ENCODE measurements around the gene KCTD18. TPM values are rescaled to one million over a fixed set of nuclear protein-coding genes. Genes with fewer than 3 reads are reported as not detected.

The KCTD18 gene
- total RNA-seq, 1 donor from 2014 or later = 4.7 TPM

DNA sequence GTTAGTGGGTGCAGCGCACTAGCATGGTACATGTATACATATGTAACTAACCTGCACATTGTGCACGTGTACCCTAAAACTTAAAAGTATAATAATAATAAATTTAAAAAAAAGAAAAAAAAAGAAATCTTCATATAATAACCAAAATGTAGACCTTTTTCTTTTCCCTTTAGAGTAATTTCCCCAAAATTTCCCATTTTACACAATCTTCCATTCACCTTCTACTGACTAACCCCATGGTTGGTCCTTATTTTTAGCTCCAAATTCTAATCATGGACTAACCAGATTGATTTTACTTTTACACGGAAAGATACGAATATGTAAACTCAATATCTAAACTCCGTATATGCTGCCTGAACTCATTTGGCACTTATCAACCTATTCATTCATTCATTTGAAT lies 7.7 kb downstream of the KCTD18 start:
- no peak for DNase-seq
- H3K27me3 Mint-ChIP-seq (ENCODE audit: unreplicated experiment) = no peaks in the 10 kb centered on the region
- H3K36me3 Mint-ChIP-seq (ENCODE audit: unreplicated experiment) = no peaks in the 10 kb centered on the region
- no peak overlapping the region for H3K4me3 Mint-ChIP-seq (ENCODE audit: unreplicated experiment)
- TF ChIP-seq, protein P1, sequence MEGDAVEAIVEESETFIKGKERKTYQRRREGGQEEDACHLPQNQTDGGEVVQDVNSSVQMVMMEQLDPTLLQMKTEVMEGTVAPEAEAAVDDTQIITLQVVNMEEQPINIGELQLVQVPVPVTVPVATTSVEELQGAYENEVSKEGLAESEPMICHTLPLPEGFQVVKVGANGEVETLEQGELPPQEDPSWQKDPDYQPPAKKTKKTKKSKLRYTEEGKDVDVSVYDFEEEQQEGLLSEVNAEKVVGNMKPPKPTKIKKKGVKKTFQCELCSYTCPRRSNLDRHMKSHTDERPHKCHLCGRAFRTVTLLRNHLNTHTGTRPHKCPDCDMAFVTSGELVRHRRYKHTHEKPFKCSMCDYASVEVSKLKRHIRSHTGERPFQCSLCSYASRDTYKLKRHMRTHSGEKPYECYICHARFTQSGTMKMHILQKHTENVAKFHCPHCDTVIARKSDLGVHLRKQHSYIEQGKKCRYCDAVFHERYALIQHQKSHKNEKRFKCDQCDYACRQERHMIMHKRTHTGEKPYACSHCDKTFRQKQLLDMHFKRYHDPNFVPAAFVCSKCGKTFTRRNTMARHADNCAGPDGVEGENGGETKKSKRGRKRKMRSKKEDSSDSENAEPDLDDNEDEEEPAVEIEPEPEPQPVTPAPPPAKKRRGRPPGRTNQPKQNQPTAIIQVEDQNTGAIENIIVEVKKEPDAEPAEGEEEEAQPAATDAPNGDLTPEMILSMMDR (IDR thresholded peaks at IDR 0.05; ENCODE audit: partially characterized antibody, unreplicated experiment) = no peak
- no peaks in the 10 kb centered on the region for H3K4me1 Mint-ChIP-seq (ENCODE audit: low read depth, unreplicated experiment)
- H3K27ac Mint-ChIP-seq (ENCODE audit: unreplicated experiment) = no peak overlapping the region
- no peaks in the 10 kb centered on the region for H3K9me3 Mint-ChIP-seq (ENCODE audit: unreplicated experiment)

DNA sequence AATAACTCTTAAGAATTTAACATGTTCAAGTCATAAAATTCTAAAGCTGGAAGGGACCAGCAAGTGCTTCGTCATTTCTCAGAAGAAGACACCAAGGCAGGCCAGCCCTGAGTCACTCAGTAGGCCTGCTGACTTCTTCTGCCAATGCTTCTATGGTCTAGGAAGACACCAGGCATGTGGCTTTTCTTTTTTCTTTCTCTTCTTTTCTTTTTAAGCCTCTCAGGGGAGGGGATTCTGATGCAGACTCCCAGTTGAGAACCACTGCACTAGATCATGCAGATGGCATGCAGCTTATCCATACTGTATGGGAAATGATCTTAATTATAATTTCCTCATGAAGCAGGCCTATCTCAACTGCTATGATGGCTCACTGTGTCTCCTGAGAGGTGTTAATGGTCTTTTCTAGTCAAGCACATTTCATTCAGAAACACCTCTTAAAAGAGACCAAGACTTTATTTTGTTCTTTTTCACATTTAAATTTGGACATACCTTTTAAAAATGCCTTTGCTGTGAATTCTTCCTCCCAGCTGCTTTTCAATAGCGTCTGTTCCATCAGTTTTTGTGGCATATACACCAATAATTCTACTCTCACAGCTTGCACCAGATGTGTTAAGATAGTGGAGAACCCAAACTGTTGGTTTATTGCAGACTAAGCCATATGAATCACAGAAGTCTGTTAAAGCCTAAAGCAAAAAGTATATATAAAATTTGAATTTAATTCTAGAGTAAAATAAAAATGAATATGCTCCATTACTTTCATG lies 11.3 kb downstream of the KCTD18 start:
- no peaks in the 10 kb centered on the region for H3K36me3 Mint-ChIP-seq (ENCODE audit: unreplicated experiment)
- TF ChIP-seq, protein P1 (IDR thresholded peaks at IDR 0.05; ENCODE audit: partially characterized antibody, unreplicated experiment) = no peak
- no peak for DNase-seq
- H3K9me3 Mint-ChIP-seq (ENCODE audit: unreplicated experiment) = no peaks in the 10 kb centered on the region
- H3K4me1 Mint-ChIP-seq (ENCODE audit: low read depth, unreplicated experiment) = no peaks in the 10 kb centered on the region
- no peaks in the 10 kb centered on the region for H3K27me3 Mint-ChIP-seq (ENCODE audit: unreplicated experiment)
- no peak overlapping the region for H3K27ac Mint-ChIP-seq (ENCODE audit: unreplicated experiment)
- H3K4me3 Mint-ChIP-seq (ENCODE audit: unreplicated experiment) = no peak overlapping the region

DNA sequence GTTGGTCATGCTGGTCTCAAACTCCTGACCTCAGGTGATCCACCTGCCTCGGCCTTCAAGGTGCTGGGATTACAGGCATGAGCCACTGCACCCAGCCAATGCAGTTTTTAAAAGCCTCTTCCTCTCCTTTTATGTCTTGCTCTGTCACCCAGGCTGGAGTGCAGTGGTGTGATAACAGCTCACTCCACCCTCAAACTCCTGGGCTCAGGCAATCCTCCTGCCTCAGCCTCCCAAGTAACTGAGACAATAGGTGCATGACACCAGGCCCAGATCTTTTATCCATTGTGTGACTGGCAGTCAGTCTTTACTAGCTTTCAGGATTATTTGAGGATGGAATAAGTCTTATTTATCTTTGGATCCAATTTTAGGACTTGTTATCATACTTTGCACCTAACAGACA lies 13.2 kb downstream of the KCTD18 start:
- no peak overlapping the region for H3K27ac Mint-ChIP-seq (ENCODE audit: unreplicated experiment)
- DNase-seq = no peak
- H3K27me3 Mint-ChIP-seq (ENCODE audit: unreplicated experiment) = peaks cover 2% of the 10 kb centered on the region
- TF ChIP-seq, protein P1 (IDR thresholded peaks at IDR 0.05; ENCODE audit: partially characterized antibody, unreplicated experiment) = no peak
- no peaks in the 10 kb centered on the region for H3K4me1 Mint-ChIP-seq (ENCODE audit: low read depth, unreplicated experiment)
- H3K9me3 Mint-ChIP-seq (ENCODE audit: unreplicated experiment) = no peaks in the 10 kb centered on the region
- H3K36me3 Mint-ChIP-seq (ENCODE audit: unreplicated experiment) = peaks cover 5% of the 10 kb centered on the region
- no peak overlapping the region for H3K4me3 Mint-ChIP-seq (ENCODE audit: unreplicated experiment)

DNA sequence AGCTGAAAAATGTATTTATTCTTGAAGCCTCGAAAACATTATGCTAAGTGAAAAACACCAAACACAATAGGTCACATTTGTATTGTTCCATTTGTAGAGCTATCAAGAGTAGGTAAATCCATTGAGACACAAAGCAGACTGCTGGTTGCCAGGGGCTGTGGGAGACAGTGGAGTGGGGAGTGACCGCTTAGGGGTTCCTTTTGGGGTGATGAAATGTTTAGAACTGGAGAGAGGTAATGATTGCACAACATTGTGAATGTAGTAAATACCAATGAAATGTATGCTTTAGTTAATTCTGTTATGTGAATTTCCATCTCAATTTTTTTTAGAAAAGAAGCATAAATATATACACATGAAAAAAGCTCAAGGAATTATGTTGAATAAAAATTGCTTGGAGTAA lies 15.8 kb downstream of the KCTD18 start:
- DNase-seq = no peak
- Mint-ChIP-seq H3K27me3 (ENCODE audit: unreplicated experiment) (peaks cover 2% of the 10 kb centered on the region), H3K9me3 (ENCODE audit: unreplicated experiment) (no peaks in the 10 kb centered on the region), H3K36me3 (ENCODE audit: unreplicated experiment) (peaks cover 13% of the 10 kb centered on the region), H3K4me3 (ENCODE audit: unreplicated experiment) (no peak overlapping the region), H3K27ac (ENCODE audit: unreplicated experiment) (no peak overlapping the region), H3K4me1 (ENCODE audit: low read depth, unreplicated experiment) (no peaks in the 10 kb centered on the region)
- TF ChIP-seq, protein P1 (IDR thresholded peaks at IDR 0.05; ENCODE audit: partially characterized antibody, unreplicated experiment) = no peak

DNA sequence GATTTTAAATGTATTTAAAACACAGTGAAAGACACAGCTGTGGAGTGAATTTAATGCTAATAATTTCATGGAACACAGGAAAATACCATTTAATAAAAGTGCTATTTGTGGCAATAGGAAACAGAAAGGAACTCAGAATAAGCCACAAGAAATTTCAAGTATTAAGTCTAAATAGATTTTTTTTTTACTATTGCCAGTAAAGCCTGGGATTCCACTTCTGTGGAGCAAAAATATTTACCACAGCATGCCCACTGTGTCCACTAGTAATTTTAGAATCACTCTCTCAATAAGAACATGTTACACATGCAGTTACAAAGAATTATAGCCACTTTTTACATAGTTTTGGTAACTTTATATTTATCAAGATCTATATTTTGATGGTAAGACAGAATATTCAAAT lies 17.2 kb downstream of the KCTD18 start:
- Mint-ChIP-seq H3K27me3 (ENCODE audit: unreplicated experiment) (peaks cover 2% of the 10 kb centered on the region), H3K4me3 (ENCODE audit: unreplicated experiment) (no peak overlapping the region), H3K9me3 (ENCODE audit: unreplicated experiment) (no peaks in the 10 kb centered on the region), H3K27ac (ENCODE audit: unreplicated experiment) (no peak overlapping the region), H3K36me3 (ENCODE audit: unreplicated experiment) (peaks cover 13% of the 10 kb centered on the region), H3K4me1 (ENCODE audit: low read depth, unreplicated experiment) (no peaks in the 10 kb centered on the region)
- DNase-seq = no peak
- TF ChIP-seq, protein P1 (IDR thresholded peaks at IDR 0.05; ENCODE audit: partially characterized antibody, unreplicated experiment) = no peak

Measured in glutamatergic neuron (in vitro differentiated cells).